Germinal center (tissue), 1 donor: ENCODE measurements around the gene PLEKHA5.

Experiments used
- DNase-seq: peaks from one replicate; pipeline ENCODE4 v3.0.0; 2012; ENCODE audit warnings: mixed read lengths, low spot score

The PLEKHA5 gene

DNA sequence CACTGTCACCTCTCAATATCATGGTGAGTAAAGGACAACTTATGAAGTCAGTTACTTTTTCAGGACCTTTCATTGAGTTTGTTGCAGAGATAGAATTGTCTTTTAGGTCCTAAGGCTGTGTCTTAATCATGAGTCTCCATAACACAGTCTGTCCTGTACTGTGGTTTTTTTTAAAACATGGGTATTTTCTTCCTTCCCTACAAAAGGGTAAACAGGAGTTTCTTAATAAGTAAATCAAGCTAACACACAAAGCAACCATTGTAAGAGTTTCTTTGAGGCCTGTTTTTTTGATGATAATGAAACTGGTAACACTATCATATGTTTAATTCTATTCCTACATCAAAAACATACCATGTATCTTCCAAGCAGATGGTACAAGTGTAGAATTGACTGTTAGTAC, 101.4 kb downstream of the PLEKHA5 start:
- no peak for DNase-seq

DNA sequence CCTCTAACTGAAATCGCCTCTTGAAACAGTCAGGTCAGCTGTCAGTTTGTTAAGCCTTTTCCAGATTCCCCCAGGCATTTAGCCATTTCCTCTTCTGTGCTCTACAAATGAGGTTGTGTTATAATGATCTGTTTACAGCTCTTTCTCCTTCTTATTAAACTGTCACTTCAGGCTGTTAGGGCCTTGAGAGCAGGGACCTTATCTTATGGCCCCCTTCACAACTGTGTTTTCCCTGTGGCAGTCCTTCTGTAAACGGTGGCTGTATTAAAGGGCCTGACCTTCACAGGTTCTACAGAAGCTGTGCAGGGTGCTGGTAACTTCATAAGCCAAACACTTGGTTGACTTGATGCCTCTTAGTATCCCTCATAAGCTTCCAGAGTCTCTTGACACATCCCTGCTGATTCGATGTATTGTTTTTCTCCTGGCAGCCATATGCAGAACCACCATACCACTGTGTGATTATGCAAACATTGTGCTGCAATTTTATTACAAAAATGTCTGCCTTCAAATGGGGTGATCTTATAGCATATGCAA, 104.7 kb downstream of the PLEKHA5 start:
- DNase-seq, result no peak

DNA sequence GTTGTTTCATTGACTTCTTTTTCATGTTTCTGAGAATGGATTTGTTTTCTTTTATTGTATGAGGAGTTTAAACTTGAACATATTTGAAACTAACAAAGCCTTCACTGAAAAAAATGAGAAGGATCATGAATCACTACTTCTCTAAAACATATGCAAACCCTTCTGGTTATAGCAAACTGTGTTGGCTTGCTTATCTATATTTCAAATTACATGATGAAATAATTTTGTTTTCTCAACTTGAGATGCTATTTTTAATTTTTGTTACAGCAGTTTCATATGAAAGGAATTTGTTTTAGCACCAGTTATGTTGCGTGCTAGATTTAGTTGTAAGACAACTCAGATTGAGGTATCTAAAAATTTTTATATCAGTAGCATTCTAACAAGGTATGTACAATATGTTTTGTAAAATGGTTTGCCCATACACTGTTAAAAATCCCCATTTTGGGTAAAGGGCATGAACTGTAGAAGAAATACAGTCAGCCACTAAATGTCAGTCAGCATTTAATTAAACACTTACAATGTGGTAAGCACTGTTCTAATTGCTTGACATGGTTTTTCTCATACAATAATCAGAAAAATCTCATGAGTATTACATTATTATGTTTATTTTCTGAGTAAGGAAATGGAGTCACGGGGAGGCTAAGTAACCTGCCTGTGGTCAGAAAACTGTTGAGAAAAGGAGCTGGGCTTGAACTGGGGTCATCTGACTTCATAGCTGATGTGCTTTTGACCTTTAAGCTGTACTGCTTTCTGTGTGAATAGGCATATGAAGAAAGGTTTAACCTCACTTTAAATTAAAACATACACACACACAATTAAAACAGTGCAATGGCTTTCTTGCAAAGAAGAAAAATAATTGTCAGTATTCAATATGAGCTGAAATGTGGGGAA, 105.7 kb downstream of the PLEKHA5 start:
- DNase-seq, result no peak

DNA sequence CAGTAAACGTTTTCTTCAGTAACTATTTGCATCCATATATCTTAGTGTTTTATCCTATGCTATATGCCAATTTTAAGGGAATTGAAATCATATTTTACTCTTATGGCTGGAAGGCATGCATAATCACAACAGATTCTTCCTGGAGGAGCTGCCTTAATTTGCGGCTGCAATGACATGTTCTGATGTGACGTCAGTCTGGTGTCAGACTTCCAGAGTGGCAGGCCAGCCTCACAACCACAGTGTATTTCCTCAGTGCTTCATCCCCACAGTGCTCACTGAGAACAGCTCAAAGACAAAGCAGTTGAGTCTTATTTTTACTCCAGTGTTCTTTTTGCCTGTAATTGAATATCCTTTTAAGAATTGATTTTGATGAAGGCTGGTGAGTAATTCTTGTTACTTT, 107.1 kb downstream of the PLEKHA5 start:
- no peak for DNase-seq

DNA sequence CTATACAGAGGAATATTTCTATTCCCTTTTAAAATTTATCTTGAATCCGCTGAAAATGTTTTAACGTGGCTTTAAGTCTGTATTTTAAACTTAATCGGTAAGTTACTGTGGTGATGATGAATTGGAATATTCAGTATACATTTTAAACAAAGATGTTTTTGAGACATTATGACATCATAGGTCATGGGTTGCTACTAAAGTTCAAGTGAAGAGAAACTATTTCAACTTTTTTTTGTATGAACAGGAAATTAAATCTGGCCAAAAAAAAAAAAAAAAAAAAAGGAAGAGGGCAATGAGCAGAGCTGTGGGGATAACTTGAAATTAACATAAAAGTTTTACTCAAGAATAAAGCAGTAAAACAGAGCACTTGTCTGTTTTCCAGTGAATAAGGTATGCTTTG, 109.0 kb downstream of the PLEKHA5 start:
- no peak for DNase-seq

DNA sequence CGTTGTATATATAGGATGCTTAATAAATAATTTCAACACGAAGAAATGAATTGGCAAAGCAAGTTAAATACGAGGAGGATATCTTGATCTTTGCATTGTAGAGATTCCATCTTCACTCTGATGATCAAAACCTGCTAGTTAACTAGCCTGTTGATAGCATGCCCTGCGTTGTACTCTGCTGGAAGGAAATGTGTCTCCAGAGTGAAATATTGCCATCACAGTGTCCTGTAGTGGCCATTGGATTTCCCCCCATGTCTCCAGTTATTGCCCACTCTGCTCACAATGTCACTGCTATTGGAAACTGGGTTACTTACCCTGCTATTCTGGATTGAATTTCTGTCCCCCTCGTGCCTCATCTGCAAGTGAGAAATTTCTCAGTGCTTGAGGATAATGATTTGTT, 109.6 kb downstream of the PLEKHA5 start:
- no peak for DNase-seq

DNA sequence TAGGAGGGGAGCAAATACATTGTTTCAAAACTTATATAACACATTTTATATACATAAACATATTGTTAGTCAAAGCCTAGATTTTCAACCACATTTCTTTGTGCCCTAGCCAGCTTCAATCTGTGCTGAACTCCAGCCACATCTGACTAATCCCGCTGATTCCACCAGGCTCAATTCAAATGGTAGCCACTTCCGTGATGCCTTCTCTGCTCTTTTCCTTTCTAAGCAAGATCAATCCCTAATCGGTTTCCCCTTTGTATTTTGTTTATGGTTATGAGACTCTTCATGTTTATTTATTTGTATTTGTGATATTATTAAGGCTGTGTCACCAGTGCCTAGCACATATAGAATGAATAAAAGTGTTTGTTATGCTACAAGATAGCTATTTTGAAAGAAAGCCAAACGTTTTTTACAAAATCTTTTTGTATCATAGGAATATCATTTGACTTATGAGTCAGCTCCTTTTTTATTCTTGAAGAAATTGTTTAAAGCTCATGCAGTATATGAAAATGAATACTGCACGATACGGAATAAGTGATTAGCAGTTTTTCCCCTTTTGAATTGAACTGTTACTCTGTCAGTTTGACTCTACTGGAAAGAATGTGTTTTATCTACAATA, 110.2 kb downstream of the PLEKHA5 start:
- DNase-seq, result no peak

DNA sequence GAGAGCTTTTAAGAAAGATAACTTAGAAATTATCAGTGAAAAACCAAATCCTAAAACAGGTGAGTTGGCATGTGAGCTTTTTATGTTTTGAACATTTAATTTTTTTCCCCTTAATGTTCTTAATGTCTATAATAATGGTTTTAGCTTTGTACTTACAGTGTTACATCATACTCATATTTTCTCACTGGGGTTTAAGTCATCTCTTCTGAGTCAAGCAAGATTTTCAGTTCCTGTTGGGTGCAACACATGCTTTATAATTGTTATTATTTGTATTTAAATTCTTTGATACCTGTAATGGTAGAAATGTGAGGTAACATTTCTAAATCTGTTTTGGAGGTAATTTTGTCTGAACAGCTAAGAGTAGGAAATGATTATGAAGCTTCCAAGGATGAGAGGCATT, 113.0 kb downstream of the PLEKHA5 start:
- DNase-seq, result no peak

DNA sequence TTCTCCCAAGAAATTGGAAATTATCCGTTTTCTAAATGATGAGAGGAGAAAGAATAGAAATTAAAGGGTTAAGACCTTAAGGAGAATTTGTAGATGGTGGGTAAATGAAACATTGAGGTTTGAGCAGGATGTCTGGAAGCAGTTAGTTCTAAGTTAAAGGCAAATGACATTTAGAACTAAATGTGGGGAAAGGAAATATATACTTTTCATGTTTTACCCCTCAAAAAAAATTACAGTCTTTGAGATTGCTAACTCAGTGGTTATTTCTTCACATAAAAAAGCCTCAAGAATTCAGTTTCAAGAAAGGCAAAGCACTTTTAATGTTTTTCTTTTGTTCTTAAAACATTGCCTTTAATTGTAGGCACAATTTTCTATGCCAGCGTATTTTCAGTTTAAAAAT, 114.0 kb downstream of the PLEKHA5 start:
- no peak for DNase-seq

DNA sequence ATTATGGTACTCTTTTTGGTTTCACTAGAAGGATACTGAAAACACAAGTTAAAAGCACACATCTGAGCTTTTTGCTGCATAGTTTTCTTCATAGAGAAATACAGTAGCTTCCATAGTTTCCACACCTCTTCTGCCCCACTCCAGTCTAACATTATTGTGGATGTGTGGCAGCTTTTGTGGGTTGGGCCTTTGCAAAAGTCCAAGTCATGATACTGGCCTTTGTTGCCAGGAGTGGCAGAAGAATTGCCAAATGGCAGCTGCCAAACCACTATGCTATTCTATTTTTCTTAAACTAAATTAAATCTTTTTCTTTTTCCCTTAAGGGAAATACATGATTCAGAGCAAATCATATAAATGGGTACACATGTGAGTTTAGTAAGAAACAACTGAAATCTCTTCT, 114.8 kb downstream of the PLEKHA5 start:
- DNase-seq, result no peak

DNA sequence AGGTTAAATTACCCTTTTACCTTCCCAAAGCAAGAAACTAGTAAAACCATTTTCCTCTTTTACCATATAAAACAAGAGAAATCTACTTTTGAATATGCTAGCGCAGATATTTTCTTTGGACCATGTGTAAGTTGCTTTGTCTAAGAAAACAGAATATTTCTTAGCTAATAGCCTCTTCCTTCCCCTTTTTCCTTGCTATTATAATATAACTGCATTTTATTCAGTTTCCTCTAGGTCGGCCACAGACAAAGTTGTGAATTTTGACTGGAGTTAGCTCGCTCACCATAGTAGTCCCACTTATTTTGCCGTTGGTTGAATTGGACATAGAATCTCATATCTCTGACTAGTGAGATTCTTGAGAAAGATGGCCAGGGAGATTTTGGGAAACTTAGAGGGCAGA, 115.6 kb downstream of the PLEKHA5 start:
- DNase-seq, result no peak

DNA sequence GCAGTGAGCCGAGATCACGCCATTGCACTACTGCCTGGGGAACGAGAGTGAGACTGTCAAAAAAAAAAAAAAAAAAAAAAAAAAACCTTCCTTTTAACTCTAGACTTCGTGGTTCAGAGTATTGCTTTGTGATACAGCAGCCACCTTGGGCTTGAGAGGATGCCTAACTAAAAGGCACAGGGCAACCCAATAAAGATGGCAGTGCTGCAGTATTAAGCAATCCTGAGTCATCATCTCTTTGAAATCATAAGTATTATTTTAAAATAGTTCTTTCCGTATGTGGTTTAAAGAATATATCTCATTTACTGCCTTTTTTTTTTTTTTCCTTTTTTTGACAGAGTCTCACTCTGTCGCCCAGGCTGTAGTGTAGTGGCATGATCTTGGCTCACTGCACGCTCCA, 116.1 kb downstream of the PLEKHA5 start:
- no peak for DNase-seq

DNA sequence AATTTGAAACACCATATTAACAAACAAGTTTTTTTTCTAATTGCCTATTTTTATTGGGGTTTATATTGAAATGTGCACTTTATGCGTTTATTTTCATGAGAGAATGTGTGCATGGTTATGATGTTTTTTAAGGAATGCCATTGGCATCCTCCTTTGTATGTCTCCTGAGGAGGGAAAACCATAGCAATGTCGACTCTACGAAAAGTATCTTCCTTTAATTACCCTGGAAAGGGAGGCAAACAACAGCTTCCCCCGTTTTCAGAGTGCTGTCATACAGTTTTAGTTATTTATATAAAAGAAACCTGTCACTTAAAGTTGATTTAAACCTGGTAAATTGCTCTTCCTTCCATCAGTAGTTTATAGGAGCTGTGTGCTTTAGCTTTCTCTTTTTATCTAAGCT, 117.4 kb downstream of the PLEKHA5 start:
- no peak for DNase-seq

DNA sequence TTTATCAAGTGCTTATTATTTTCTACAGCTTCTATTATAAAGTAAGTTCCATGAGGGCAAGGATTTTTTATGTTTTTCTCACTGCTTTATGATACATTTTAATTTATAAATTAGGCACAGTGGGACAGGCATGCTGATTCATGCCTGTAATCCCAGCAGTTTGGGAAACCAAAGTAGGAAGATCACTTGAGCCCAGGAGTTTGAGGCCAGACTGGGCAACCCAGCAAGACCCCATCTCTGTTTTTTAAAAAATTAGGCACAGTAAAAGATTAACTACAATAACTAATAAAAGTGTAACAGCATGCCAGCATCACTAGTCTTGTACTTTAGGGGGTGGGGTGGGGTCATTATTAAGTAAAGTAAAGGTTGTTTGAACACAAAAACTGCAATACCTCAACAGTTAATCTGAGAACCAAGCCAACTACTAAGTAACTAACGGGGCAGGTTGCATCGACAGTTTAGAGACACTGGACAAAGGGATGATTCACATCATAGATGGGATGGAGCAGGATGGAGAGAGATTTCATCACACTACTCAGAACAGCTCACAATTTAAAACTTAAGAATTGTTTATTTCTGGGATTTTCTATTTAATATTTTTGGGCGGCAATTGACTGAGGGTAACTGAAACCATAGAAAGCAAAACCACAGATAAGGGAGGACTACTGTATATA, 119.5 kb downstream of the PLEKHA5 start:
- no peak for DNase-seq

DNA sequence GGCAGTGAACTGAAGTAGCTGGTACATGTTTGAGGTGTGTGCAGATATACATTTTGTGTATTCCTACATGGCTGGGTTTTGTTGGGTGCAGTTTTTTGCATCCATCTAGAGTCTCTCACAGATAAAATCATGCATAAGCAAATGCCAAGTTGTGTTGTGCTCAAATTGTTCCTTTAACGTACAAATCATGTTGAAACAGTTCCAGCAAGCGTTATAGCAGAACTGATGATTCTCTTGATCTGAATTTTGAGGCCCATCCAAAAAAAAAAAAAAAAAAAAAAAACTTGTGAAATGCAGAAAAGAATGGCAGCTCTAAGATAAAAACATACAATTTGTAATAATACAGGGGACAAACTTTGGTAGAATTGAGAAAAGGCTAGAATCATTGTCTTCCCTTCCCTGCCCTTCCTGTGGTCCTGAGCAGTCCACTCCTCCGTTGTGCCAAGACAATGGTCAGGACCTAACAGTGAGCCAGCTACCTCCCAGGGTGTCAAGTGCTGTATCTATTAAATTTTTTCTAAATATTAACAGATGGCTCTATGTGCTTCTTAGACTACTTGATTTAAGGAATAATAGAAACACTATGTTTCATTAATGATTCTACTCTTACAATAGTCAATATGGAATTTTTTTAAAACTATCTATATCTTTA, 122.1 kb downstream of the PLEKHA5 start:
- DNase-seq, result no peak

DNA sequence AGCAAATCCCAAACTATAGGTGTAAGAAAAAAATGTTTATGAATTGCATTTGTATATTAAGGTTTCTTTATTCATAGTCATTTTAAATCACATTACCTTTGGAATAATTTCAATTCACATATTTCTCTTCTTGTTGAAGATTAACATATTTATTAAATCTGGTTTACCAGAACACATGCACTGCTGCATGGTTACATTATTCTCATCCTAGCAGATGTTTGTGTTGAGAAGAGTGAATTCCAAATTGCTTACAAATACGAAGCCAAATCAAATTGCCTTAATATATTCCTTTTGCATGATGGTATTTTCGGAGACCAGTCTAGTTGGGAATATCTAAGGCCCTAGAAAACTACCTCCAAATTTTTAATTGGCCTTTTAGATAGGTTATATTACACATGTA, 130.6 kb downstream of the PLEKHA5 start:
- no peak for DNase-seq

DNA sequence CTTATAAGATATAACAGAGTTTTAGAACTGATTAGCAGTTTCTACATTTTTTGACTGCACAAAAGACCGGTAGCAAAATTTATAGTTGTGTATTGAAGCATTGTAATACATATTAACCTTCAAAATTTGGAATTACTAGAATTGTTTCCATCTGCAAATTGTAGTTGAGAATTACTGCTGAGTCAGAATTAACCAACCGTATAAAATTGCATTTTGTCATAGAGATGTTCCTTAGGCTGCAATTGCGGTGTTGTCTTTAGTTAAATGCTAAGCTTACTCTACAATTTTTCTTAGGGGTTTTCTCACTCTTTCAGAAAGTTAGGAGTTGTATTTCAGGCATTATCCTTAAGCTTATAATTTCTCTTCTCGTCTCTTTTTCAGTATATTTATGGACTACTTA, 132.2 kb downstream of the PLEKHA5 start:
- no peak for DNase-seq

DNA sequence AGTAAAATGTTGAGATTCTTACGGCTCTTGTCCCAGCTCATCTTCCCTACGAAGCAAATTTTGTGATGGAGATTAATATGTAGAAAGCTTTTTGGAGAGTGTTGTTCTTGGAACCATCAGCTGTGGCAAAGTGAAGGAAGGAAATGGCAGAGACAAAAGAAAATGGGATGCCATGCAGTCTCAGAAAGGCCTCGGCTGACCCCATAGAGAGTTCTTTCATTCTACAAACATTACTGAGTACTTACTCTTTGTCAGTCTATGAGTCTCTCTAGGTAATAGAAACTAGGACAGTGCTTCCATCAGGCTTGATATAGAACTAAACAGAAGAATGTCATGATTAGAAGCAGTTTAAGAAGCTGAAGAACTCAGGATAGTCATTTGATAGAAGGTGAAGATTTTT, 134.1 kb downstream of the PLEKHA5 start:
- no peak for DNase-seq

DNA sequence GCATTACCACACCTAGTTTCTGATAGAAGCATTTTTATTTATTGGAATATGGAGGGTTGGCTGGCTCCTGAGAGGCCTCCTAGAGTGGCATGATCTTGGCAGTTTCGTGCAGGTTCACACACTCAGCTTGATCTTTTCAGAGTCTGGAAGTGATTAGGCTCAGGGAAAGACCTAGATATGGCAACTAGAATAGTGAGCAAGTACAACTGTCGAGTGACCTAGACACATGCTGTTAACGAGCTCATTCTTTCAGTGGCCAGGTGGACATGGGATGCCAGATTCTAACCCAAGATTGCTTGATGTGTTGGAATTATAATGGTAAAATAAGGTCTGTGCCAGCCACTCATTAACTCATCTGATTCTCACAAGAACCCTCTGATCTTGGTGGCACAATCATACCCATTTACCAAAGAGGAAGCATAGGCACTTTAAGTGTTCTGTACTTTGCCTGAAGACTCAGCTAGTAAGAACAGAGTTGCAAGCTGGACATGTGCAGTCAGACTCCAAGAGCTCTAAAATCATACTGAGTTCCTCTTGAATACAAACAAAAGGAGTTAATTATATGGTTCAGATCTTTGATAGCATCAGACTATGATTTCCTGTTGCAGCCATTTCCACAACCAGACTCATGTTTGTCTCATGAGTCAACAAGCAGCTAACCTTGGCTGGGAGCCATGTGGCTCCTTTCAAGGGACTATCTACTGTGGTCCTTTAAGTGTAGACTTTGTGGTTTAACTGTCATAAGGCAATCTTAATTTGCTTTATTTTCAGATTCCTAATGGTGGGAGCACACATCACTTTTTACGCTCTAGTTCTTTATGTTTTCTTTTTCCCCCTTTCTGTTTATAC, 144.2 kb downstream of the PLEKHA5 start:
- DNase-seq, result no peak

DNA sequence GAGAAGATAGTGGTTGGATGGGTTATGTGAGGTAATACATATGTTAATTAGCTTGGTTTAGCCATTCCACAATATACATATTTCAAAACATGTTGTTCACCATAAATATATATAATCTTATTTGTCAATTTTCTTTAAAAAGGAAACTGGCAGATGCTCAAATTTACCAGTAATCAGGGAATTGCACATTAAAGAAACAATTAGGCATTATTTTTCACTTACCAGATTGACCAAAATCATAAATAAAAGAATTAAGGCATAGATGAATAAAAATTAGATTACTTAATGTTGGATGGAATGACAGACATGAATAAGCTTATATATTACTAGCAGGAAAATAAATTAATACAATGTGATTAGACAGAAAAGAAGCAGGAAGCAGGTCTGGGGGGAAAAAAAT, 147.2 kb downstream of the PLEKHA5 start:
- DNase-seq, result no peak

DNA sequence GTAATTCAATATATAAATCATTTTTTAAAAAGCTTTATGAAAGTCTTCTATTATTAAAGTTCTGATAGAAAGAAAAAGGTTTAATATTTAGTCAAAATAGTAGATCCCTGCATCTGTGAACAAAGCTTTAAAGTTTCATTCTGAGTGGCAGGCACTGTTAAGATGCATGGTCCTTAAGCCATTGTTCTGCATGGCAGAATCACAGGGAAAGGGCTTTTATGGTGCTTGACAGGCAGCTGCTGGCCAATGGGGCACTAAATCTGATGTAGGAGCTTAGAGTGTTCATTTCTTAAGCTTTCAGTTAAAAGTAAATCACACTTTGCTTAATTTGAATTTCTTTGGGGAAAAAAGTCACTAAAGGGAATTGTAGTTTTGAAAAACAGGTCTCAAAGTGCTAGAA, 148.2 kb downstream of the PLEKHA5 start:
- DNase-seq, result no peak

DNA sequence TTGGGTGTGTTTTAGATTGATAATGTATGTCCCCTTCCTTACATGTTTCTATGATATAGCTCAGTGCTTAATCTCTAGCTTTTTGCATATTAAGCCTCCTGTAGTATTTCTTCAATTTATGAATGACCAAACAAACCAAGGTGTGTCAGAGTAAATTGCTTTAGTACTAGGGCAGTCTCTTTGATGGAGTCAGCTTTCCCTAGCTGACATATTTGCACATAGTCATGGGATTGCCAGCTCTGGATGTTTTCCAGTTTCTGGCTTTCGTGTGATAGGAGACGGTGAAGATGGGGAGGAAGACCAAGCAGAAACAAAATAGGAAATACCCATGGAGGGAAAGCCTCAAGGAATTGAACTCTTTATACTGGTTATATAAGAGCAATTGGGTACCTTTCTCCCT, 148.9 kb downstream of the PLEKHA5 start:
- no peak for DNase-seq
